Karpas-422 (cell line): ENCODE measurements around the gene CBARP. TPM values are rescaled to one million over a fixed set of nuclear protein-coding genes. Genes with fewer than 3 reads are reported as not detected.
A peak's percentile ranks its signal among the peaks of the same experiment; 100 is the strongest.

ENCODE experiments used
- DNase-seq: peaks from one replicate; pipeline ENCODE4 v3.0.0-alpha.2; 2015
- H2AFZ ChIP-seq: fragments of 200-600 bp; sonication (generic); 2 replicates; pipeline ENCODE4 v1.6.1; 2014; ENCODE audit warnings: antibody characterized with exemption, low read length, mixed read lengths
- H3K27ac ChIP-seq: fragments of 200-600 bp; sonication (generic); 2 replicates; pipeline ENCODE4 v1.5.1; 2014; ENCODE audit warnings: mild to moderate bottlenecking, low read length, moderate library complexity
- H3K27me3 ChIP-seq: fragments of 200-600 bp; sonication (generic); 2 replicates; pipeline ENCODE4 v1.6.1; 2014; ENCODE audit warnings: low read length, mixed read lengths
- H3K36me3 ChIP-seq: fragments of 200-600 bp; sonication (generic); 2 replicates; pipeline ENCODE4 v1.6.1; 2014; ENCODE audit warnings: low read length, mixed read lengths; ENCODE audit not compliant: insufficient read depth
- H3K4me1 ChIP-seq: fragments of 200-600 bp; sonication (generic); 2 replicates; pipeline ENCODE4 v1.6.1; 2014; ENCODE audit warnings: mild to moderate bottlenecking, low read length, mixed read lengths
- H3K4me2 ChIP-seq: fragments of 200-600 bp; sonication (generic); 2 replicates; pipeline ENCODE4 v1.6.1; 2014; ENCODE audit warnings: low read length, low read depth, mild to moderate bottlenecking; ENCODE audit not compliant: poor library complexity, severe bottlenecking
- H3K4me3 ChIP-seq: fragments of 200-600 bp; sonication (generic); 2 replicates; pipeline ENCODE4 v1.5.1; 2014; ENCODE audit warnings: mild to moderate bottlenecking, antibody characterized with exemption, low read length, mixed read lengths
- H3K79me2 ChIP-seq: fragments of 200-600 bp; sonication (generic); 2 replicates; pipeline ENCODE4 v1.6.1; 2014; ENCODE audit warnings: mild to moderate bottlenecking, low read length, mixed read lengths
- H3K9ac ChIP-seq: fragments of 200-600 bp; sonication (generic); 2 replicates; pipeline ENCODE4 v1.6.0; 2014; ENCODE audit warnings: low read length
- H3K9me2 ChIP-seq: fragments of 200-600 bp; sonication (generic), shearing (Covaris generic); replicated peaks from 2 replicates; pipeline ENCODE4 v1.6.0; 2014; ENCODE audit warnings: mild to moderate bottlenecking, low read length, moderate library complexity; ENCODE audit not compliant: insufficient read depth
- H3K9me3 ChIP-seq: fragments of 300-700, 200-600 bp; sonication (generic); 2 replicates; pipeline ENCODE4 v1.6.1; 2014; ENCODE audit warnings: low read length, mixed read lengths
- H4K20me1 ChIP-seq: fragments of 200-600 bp; sonication (generic); 2 replicates; pipeline ENCODE4 v1.6.1; 2014; ENCODE audit warnings: mild to moderate bottlenecking, antibody characterized with exemption, low read length, low read depth; ENCODE audit not compliant: insufficient read depth
- total RNA-seq: library from RNA; depleted of rRNA; stranded (reverse); fragments of >200 nt; shearing (Covaris generic); gene quantifications from 2 replicates; pipeline ENCODE4 v1.2.3, GENCODE V29; 2014; ENCODE audit warnings: low replicate concordance

The CBARP gene
- total RNA-seq, 1 experiment from 2014 or later = 1.6 TPM

GRCh38 chr19:1262623-1263123 is 24.9 kb upstream of the CBARP start:
- H3K27ac ChIP-seq = peak overlapping the region; percentile 88
- no peaks in the 10 kb centered on the region for H3K9me2 ChIP-seq
- no peaks in the 10 kb centered on the region for H3K9me3 ChIP-seq
- peak overlapping the region; percentile 84 for H3K9ac ChIP-seq
- H3K4me1 ChIP-seq = peaks cover 85% of the 10 kb centered on the region
- H3K27me3 ChIP-seq = no peaks in the 10 kb centered on the region
- DNase-seq = peak; percentile 67
- peak overlapping the region; percentile 84 for H3K4me2 ChIP-seq
- H3K4me3 ChIP-seq = peak overlapping the region; percentile 79
- H3K79me2 ChIP-seq = no peaks in the 10 kb centered on the region
- no peaks in the 10 kb centered on the region for H3K36me3 ChIP-seq
- no peak overlapping the region for H2AFZ ChIP-seq
- no peaks in the 10 kb centered on the region; the same call in 1 of the 2 replicates for H4K20me1 ChIP-seq

- Histone ChIP-seq H3K9ac (peak overlapping the region; percentile 84), H3K9me2 (no peaks in the 10 kb centered on the region), H3K27ac (peak overlapping the region; percentile 88), H2AFZ (no peak overlapping the region), H4K20me1 (no peaks in the 10 kb centered on the region; the same call in 1 of the 2 replicates), H3K79me2 (no peaks in the 10 kb centered on the region), H3K27me3 (no peaks in the 10 kb centered on the region), H3K9me3 (no peaks in the 10 kb centered on the region), H3K4me2 (peak overlapping the region; percentile 84), H3K4me1 (peaks cover 85% of the 10 kb centered on the region), H3K4me3 (peak overlapping the region; percentile 79), H3K36me3 (no peaks in the 10 kb centered on the region)
- peak; percentile 77 for DNase-seq
Observed at GRCh38 chr19:1261798-1262622, 24.2 kb upstream of the CBARP start.

GRCh38 chr19:1261538-1261797 is 23.7 kb upstream of the CBARP start:
- peak; percentile 85 for DNase-seq
- Histone ChIP-seq H3K79me2 (no peaks in the 10 kb centered on the region), H3K9me3 (no peaks in the 10 kb centered on the region), H3K36me3 (no peaks in the 10 kb centered on the region), H3K4me2 (peak overlapping the region; percentile 84), H3K4me1 (peaks cover 85% of the 10 kb centered on the region), H3K9ac (peak overlapping the region; percentile 84), H4K20me1 (no peaks in the 10 kb centered on the region; the same call in 1 of the 2 replicates), H3K9me2 (no peaks in the 10 kb centered on the region), H3K27me3 (no peaks in the 10 kb centered on the region), H2AFZ (no peak overlapping the region), H3K4me3 (peak overlapping the region; percentile 79), H3K27ac (peak overlapping the region; percentile 88)

DNA sequence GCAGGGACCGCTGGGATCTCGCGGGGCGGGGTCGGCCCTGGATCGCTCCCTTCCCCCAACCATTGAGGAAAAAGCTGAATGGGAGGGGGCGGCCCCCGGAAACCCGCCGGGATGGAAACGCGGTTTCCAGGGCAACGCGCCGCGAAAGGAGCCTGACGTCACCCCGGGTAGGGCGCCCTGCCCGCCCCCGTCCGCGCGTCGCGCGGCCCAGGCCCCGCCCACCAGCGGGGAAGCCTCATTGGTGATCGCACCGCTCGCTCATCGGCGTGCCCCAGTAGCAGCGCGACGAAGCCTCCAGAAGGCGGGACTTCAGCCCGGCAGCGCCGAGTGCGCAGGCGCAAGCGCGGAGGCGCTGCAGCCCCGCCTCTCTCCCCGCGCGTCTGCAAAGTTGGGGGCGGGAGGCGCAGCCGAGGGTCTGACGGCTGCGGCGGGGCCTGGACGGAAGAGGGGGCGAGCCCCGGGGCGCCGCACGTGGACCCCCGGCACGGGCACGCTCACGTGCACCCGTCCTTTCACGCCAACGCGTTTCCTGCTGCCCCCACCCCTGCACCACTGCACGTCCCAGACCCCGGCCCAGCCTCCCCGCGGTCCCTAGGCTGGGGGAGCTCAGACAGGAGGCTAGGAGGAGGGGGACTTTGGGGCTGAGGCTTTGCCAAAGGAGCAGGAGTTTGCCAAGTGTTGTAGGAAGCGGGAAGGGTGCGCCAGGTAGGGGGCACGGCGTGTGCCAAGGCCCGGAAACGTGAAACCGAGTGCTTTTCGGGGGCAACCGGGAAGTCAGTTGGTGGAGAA is 23.1 kb upstream of the CBARP start:
- H3K9me3 ChIP-seq = no peaks in the 10 kb centered on the region
- DNase-seq = peak; percentile 98
- peak overlapping the region; percentile 92 for H3K27ac ChIP-seq
- no peaks in the 10 kb centered on the region for H3K9me2 ChIP-seq
- H3K27me3 ChIP-seq = no peaks in the 10 kb centered on the region
- H3K4me2 ChIP-seq = peak overlapping the region; percentile 94
- peak overlapping the region; percentile 79 for H3K4me3 ChIP-seq
- no peaks in the 10 kb centered on the region for H3K79me2 ChIP-seq
- H3K9ac ChIP-seq = peak overlapping the region; percentile 84
- H2AFZ ChIP-seq = no peak overlapping the region
- H4K20me1 ChIP-seq = no peaks in the 10 kb centered on the region; the same call in 1 of the 2 replicates
- peaks cover 84% of the 10 kb centered on the region for H3K4me1 ChIP-seq
- no peaks in the 10 kb centered on the region for H3K36me3 ChIP-seq

GRCh38 chr19:1259876-1260748 is 22.3 kb upstream of the CBARP start:
- Histone ChIP-seq H3K4me1 (peaks cover 84% of the 10 kb centered on the region), H3K9ac (peak overlapping the region; percentile 81), H3K79me2 (no peaks in the 10 kb centered on the region), H2AFZ (no peak overlapping the region), H3K27ac (peak overlapping the region; percentile 92), H3K9me2 (no peaks in the 10 kb centered on the region), H3K27me3 (no peaks in the 10 kb centered on the region), H3K4me3 (peak overlapping the region; percentile 68), H3K4me2 (peak overlapping the region; percentile 94), H3K9me3 (no peaks in the 10 kb centered on the region), H3K36me3 (peaks cover 5% of the 10 kb centered on the region; the same call in 1 of the 2 replicates), H4K20me1 (peaks cover 7% of the 10 kb centered on the region; the same call in 1 of the 2 replicates)
- peak; percentile 77 for DNase-seq

GRCh38 chr19:1259206-1259875 is 21.5 kb upstream of the CBARP start:
- H4K20me1 ChIP-seq = peaks cover 14% of the 10 kb centered on the region
- peak overlapping the region; percentile 81 for H3K9ac ChIP-seq
- H2AFZ ChIP-seq = no peak overlapping the region
- H3K9me3 ChIP-seq = no peaks in the 10 kb centered on the region
- H3K9me2 ChIP-seq = no peaks in the 10 kb centered on the region
- H3K4me2 ChIP-seq = peak overlapping the region; percentile 94
- peaks cover 84% of the 10 kb centered on the region for H3K4me1 ChIP-seq
- DNase-seq = peak; percentile 88
- no peaks in the 10 kb centered on the region for H3K79me2 ChIP-seq
- no peaks in the 10 kb centered on the region for H3K27me3 ChIP-seq
- H3K4me3 ChIP-seq = peak overlapping the region; percentile 68
- peaks cover 12% of the 10 kb centered on the region for H3K36me3 ChIP-seq
- peak overlapping the region; percentile 92 for H3K27ac ChIP-seq

DNA sequence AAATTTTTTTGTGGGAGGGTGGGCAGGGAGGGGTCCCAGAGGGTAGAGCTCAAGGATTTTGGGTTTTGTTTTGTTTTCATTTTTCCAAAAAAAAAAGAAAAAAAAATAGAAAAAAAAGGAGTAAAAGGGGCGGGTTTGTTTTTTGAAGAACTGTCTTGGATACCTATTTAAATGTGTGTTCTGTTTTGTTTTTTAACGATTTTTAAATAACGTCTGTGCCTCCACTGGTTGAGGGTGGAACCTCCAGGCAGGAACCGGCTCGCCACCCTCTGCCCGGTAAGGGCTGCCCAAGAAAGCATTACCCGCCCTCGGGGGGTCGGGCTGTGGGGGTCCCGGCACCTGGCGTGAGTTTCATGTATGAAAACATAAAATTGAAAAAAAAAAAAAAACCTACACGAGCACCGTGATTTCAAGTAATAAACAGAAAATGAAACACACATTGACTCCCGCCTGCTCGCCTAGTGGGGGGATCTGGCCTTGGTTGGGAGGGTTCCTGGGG is 21.0 kb upstream of the CBARP start:
- peak overlapping the region; percentile 92 for H3K27ac ChIP-seq
- H3K9ac ChIP-seq = peak overlapping the region; percentile 81
- peaks cover 16% of the 10 kb centered on the region for H3K36me3 ChIP-seq
- no peaks in the 10 kb centered on the region for H3K9me3 ChIP-seq
- peak overlapping the region; percentile 68 for H3K4me3 ChIP-seq
- H4K20me1 ChIP-seq = peaks cover 18% of the 10 kb centered on the region
- H3K9me2 ChIP-seq = no peaks in the 10 kb centered on the region
- peak overlapping the region; percentile 94 for H3K4me2 ChIP-seq
- H3K79me2 ChIP-seq = peaks cover 2% of the 10 kb centered on the region; the same call in 1 of the 2 replicates
- peak; percentile 73 for DNase-seq
- peaks cover 88% of the 10 kb centered on the region for H3K4me1 ChIP-seq
- H3K27me3 ChIP-seq = no peaks in the 10 kb centered on the region
- H2AFZ ChIP-seq = no peak overlapping the region
